Stimulated activated CD4-positive, alpha-beta T cell treated with anti-CD3 and anti-CD28 coated beads, Interleukin-15, amount 100 ng/mL, for 48 hours (primary cell): ENCODE measurements around the gene CTSH.

ENCODE experiments used
- DNase-seq, 2 donors: peaks; one replicate each; pipeline ENCODE4 v3.0.0-alpha.2; 2020; ENCODE audit warnings: low read depth in 2 of 2

The CTSH gene

DNA sequence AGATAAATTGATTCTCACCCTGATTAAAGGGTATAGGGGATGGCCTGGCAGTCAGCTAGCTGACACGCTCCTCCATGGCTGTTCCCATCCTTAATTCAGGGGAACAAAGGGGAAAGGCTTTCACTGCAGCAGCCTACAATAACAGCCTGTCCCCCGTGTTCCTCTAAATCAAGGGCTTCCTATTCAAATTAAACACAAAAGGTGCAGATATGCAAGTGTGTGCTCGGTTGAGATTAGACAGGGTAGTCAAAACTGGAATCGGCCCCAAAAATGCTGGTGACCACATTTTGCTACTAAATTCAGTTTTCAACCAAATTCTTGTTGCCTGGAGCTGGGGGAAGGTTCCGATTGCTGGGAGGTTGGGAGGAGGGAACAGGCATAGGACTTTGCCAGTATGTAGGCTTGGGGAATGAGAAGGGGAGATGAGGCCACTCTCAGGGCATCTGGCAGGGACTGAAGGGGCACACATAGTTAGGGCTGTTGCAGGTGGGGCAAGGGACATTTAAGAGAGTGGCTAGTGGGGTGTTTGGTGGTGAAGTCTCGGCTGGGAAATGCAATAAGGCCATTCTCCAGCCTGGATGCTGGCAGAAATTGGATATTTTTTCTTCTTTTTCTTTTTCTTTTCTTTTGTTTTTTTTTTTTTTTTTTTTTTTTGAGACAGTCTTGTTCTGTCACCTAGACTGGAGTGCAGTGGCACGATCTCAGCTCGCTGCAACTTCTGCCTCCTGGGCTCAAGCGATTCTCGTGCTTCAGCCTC lies 32.9 kb upstream of the CTSH start:
- no peak for DNase-seq

- no peak for DNase-seq
Measured at GRCh38 chr15:78977091-78977571, 32.3 kb upstream of the CTSH start.

DNA sequence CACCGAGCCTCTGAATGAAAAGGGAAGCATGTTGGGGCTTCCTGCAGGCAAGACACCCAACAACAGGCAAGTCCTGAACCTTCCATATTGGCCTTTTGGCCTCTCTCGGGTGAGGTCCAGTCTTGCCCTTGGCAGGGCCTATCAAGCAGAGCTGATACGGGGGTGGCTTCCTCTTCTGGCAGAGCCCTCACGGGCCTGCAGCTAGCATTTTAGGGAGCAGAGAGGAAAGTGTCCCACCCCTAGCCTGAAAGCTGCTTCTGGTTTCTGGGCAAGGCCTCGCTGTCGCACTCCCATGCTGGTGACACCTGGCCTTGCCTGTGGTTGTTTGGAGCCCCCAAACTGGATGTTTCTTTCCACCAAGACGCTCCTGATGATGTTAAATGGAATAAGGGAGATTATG lies 31.8 kb upstream of the CTSH start:
- no peak for DNase-seq

DNA sequence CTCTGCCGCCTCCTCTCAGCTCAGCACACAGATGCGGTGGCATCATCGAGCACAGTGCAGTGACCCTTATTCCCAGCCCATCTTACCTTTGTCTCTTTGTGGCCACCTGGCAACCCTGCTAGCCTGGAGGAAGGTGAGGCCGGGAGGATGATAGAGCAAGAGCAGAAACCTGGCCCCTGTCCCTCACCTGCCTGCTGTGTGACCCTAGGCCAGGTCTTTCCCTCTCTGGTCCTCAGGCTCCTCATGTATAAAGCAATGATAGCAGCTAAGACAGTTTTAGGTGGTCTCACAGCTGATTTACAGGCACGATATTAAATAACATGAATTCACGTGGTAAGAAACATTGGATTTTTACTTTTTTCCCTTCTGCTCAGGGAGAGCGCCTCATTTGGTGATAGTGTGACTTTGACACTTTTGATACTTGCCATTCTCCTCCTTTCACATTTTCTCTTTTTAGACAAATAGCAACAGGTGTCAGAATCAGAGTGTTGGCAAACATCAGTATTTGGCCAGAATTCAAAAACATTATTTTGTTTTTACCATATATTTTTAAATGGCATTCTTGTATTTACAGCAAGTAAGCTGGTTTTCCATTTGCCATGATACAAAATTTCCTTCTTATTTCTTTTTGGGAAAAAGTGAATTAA lies 29.5 kb upstream of the CTSH start:
- no peak for DNase-seq

- DNase-seq: no peak
Measured at GRCh38 chr15:78969687-78970349, 25.0 kb upstream of the CTSH start.

- no peak for DNase-seq
Measured at GRCh38 chr15:78968539-78969271, 23.9 kb upstream of the CTSH start.

- DNase-seq: no peak
Measured at GRCh38 chr15:78968114-78968513, 23.3 kb upstream of the CTSH start.

- no peak for DNase-seq
Measured at GRCh38 chr15:78960308-78960707, 15.5 kb upstream of the CTSH start.

GRCh38 chr15:78959360-78959759 lies 14.5 kb upstream of the CTSH start:
- no peak for DNase-seq

DNA sequence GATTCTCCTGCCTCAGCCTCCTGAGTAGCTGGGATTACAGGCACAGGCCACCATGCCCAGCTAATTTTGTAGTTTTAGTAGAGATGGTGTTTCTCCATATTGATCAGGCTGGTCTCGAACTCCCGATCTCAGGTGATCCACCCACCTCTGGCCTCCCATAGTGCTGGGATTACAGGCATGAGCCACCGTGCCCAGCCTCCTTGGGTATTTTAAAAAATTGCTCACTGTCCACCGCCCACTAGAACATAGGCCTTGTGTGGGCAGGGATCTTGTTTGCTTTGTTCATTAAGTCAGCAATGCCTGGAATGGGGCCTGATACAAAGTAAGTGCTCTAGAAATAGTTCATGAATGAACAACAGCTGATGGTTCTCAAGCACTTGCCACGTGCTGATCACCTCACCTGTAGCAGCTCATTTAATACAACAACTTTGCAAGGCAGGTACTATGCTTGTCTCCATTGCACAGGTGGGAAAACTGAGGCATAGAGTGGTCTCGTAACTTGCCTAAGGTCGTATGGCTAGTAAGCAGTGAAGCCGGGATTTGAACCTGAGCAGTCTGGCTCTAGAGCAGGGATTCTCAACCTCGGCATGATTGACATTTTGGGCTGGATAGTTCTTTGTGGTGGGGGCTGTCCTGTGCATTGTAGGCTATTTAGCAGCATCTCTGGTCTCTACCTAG lies 12.7 kb upstream of the CTSH start:
- DNase-seq: no peak

DNA sequence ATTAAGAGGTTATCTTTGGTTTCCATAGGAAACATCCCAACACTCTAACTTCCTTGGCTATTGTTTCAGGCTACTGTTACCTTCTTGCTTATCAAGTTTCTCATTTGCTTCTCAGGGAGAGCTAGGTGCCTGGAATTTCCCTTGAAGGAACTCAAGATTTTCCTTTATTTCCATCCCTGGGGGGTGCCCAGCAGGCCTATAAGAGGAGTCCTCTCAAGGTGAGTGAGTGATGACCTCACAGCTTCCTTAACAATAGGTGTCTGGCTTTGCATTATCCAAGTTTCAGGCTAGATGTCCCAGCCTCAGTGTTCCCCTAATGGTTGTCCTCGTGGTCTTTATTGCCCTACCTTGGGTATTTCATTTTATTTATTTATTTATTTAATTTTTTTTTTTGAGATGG lies 12.1 kb upstream of the CTSH start:
- DNase-seq: no peak

- DNase-seq: no peak
Measured at GRCh38 chr15:78955355-78955754, 10.5 kb upstream of the CTSH start.

DNA sequence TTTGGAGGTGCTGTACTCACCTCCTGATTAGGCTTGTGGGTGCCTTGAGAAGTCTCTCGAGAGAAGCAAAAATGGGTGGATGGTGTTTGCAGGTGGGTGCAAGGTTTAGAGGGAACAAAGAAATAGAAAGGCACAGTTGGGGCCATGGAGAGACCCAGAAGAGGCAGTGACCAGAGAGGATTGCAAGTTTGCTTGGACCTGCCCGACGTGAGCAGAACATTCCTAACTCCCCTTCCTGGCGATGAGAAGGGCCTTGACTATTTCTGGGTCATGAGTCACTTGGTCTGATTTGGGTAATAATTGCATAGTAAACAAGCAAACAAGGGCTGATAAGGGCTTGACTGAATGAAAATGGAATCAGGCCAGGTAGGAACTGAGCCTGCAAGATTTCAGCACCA lies 7.0 kb upstream of the CTSH start:
- no peak for DNase-seq

DNA sequence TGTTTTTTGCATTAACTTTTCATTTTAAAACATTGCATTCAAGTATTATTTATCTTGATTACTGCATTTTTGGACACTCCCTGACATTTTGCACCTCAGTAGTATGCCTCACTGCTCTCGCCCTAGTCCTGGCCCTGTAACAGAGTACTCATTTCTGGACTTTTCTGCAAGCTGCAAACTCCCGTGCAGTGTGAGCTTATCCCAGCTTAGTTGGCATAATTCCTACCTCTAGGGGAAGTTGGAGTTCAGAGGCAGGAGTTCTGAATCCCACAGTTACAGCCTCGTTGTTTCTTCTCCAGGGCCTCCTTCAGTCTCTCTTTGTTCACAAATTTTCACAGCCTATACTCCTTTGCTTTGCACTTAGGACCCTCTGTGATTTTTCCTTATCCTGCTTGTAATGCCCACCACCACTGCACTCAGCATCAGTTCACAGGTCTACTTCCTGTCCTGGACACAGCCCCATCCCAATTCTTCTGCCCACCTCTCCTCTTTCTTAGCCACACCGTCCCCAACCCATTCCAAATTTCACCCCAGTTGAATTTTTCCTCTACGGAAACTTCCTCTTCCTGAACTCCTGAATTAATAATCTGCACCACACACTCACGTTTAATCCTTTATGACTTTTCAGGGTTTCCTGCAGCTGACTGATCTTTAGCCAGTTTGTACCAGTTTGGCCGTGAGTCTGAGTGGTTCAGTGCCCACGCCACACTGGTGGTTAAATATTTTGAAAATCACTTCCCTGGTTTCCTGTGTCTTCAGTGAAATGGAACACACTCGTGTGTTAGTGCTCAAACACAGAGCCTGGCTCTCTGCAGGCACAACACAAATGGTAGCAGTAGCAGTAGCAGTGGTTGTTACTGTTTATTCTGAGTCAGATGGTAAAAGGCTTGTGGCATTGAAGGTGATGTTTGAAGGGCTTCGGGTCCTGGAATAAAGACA lies 6.3 kb upstream of the CTSH start:
- DNase-seq: no peak

- DNase-seq: no peak
Measured at GRCh38 chr15:78950343-78950742, 5.5 kb upstream of the CTSH start.

DNA sequence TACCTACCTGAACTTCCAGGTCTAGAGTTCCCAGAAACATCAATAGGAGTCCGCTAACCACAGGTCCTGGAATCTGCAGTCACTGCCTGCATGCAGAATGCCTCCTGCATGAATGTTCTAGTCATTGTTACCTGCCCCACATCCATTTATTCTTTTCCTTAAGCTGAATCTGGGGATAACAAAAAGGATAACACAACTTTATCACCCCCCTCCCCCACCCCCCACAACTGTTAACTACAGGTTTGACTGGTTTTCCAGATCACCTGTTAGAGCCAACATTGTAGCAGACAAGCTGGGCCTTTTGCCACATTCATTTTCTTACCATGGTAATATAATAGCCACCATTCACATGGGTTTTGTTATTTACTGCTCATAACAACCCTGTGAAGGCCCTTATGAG lies 4.6 kb upstream of the CTSH start:
- DNase-seq: no peak

DNA sequence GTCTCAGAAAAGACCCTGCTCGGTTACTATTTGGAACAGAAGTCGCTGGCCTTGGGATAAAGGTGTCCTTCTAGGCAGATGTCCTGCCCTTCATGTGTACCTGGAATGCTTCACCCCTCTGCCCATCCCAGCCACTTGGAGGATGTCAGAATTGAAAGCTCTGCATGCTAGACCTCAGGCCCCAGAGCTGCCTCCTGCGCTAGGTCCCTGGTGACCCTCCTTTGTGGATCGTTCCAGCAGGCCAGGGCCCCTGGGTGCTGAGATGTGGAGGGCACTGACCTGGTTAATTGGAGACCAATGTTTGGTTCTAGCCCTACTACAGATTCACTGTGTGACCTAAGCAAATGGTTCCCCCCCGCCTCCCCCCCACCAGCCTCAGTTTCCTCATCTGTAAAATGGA lies 2.7 kb upstream of the CTSH start:
- no peak for DNase-seq

- DNase-seq: no peak
Measured at GRCh38 chr15:78946493-78946892, 1.6 kb upstream of the CTSH start.

- DNase-seq: no peak
Measured at GRCh38 chr15:78944202-78944625, 632 bp downstream of the CTSH start.

DNA sequence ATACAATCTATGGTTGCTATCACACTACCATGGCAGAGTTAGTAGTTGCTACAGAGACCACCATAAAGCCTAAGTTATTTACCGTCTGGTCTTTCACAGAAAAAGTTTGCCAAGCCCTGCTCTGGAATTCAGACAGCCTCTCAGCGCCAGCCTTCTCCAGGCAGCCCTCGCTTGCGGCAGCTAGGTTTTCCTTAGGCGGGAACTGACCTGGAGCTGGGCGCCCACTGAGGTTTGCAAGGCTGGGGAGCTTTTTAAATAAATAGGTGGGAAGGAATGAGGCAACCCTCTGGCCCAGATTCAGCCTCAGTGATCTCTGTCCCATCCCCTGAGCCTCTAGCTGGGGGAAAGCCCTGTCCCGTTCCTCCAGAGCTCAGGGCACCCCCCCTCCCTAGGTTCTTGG lies 1.2 kb downstream of the CTSH start:
- no peak for DNase-seq

DNA sequence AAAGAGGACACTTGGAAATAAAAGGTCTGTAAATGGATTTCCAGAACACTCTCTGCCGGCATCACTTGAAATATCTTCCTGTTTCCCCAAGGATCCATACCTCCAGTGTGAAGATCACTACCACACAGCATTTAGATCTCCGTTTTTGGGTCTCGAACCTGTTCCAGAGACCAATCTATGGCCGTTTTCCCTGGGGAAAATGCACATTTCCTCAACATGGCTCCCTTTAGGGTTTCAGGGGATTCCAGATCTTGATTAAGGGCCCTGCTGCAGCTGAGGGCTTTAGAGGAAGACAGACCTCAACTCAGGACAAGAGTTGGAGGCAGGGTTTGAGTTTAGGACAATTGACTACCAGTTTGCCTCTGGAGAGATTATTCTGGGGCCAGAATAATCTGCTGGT lies 2.1 kb downstream of the CTSH start:
- DNase-seq: no peak
